Fibroblast of villous mesenchyme (primary cell): ENCODE data around the gene PBX1. TPM values are rescaled to one million over a fixed set of nuclear protein-coding genes. Genes with fewer than 3 reads are reported as not detected.

Source experiments
- DNase-seq: peaks from one replicate; pipeline ENCODE4 v3.0.0-alpha.2; 2010; ENCODE audit warnings: low read depth
- H3K4me3 ChIP-seq: 2 replicates; pipeline ENCODE4 v1.5.1; 2011; ENCODE audit warnings: low read depth, mild to moderate bottlenecking, low read length
- total RNA-seq: library from RNA; depleted of rRNA; stranded (reverse); fragments of >200 nt; gene quantifications from 2 replicates; pipeline ENCODE4 v1.2.3, GENCODE V29; 2012
- TF ChIP-seq, protein P1 (sequence below): IDR thresholded peaks from 2 replicates; pipeline ENCODE4 v1.5.1; 2012; ENCODE audit warnings: low read depth, mild to moderate bottlenecking, low read length; ENCODE audit not compliant: insufficient read depth

Gene PBX1
- total RNA-seq, 1 donor, result 67.4 TPM

DNA sequence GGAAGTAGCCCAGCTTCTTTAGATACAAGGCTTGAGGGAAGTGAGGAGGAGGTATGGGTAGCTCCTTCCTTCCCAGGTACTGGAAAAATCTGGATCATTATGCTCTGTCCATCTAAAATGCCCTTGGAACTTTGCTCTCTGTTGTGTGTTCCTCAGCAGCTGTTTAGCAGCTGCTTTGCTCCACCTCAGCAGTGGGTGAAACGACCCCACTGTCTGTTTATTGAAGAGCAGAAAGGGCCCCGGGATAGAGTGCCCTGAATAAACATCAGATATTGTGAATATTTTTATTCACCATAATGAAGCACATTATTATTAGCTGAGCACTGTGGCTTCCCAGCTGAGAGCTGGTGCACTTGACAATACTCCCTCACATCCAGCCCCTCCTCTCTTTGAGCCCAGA is 237.9 kb downstream of the PBX1 start:
- DNase-seq, result no peak
- no peak overlapping the region for H3K4me3 ChIP-seq
- TF ChIP-seq, protein P1, sequence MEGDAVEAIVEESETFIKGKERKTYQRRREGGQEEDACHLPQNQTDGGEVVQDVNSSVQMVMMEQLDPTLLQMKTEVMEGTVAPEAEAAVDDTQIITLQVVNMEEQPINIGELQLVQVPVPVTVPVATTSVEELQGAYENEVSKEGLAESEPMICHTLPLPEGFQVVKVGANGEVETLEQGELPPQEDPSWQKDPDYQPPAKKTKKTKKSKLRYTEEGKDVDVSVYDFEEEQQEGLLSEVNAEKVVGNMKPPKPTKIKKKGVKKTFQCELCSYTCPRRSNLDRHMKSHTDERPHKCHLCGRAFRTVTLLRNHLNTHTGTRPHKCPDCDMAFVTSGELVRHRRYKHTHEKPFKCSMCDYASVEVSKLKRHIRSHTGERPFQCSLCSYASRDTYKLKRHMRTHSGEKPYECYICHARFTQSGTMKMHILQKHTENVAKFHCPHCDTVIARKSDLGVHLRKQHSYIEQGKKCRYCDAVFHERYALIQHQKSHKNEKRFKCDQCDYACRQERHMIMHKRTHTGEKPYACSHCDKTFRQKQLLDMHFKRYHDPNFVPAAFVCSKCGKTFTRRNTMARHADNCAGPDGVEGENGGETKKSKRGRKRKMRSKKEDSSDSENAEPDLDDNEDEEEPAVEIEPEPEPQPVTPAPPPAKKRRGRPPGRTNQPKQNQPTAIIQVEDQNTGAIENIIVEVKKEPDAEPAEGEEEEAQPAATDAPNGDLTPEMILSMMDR, result no peak

DNA sequence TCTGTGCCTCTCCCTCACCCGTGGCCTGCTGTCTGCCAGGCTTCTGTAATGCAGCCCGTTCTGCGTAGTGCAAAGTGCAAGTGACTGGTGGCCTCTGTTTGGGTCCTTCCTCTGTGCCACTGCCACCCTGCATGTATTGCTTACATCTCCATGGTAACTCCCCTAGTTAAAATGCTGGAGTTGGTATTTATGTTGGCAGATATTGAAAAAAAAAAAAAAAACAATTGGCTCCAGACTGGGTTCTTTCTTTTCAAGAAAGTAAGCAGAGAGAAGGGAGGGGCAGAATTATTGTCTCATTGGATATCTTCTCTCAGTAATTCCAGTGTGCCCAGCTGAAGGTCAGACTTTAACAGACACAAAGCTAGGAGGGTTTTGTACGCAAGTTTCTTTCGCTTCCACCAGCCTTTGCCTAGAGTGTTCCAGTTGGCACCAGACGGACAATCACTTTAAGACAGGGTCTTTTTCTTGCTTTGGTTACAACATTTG is 242.3 kb downstream of the PBX1 start:
- TF ChIP-seq, protein P1, result no peak
- no peak overlapping the region for H3K4me3 ChIP-seq
- DNase-seq, result no peak

DNA sequence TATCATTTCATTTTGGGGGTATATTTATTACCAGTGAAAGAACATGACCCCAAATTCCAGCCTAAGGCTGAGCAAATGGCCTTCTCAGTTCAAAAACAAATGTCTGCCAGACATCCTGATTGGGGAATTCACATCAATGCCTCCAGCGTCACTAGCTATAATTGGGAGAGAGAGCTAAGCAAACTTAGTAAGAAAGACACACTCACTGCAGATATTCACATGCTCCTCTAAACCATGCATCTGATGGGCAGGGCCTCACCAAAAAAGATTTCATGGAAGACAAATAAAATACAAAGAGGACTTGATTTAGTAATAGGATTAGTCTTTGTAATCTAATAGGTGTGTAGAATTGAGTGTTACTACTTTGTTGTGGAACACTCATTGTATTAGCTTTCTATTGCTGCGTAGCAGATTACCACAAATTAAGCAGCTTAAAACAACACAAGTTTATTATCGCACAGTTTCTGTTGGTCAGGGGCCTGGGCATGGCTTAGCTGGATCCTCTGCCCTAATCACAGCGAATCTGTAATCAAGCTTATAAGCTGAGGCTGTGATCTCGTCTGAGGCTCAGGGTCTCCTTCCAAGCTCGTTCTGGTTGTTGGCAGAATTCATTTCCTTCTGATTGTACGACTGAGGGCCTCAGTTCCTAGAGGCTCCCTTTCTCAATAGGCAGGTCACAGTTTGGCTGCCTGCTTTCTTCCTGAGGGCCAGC is 243.0 kb downstream of the PBX1 start:
- DNase-seq, result no peak
- TF ChIP-seq, protein P1, result no peak
- no peak overlapping the region for H3K4me3 ChIP-seq

DNA sequence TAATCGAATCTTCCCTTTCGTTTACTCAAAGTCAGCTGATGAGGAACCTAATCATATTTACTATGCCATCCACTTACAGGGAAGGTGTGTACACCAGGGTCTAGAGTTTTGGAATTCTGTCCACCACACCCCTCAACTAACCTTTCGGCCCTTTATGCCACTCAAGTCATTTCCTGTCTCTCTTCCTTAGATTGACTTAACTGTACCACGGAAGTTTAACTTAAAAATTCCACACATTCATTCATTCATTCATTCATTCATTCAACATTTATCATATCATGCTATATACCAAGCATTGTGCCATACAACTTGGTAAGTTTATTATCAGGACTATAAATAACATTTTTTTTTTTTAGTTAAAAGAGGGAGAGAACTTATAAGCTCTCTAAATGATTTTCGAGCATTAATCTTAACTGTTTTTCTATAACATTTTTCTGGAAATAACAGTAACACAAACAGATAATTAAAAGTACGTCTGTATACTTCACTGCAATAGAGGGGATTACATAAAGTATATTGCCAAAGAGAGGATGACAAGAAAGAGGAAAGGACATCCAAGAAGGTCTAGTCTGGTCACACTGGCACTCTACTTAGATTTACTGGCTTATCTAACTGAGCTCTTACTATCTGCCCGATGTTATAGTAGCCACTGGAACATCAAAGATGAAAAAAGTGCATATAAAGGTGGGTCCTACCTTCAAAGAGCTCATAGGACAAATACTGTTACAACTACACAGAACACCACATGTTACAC is 243.7 kb downstream of the PBX1 start:
- no peak overlapping the region for H3K4me3 ChIP-seq
- DNase-seq, result no peak
- TF ChIP-seq, protein P1, result no peak

DNA sequence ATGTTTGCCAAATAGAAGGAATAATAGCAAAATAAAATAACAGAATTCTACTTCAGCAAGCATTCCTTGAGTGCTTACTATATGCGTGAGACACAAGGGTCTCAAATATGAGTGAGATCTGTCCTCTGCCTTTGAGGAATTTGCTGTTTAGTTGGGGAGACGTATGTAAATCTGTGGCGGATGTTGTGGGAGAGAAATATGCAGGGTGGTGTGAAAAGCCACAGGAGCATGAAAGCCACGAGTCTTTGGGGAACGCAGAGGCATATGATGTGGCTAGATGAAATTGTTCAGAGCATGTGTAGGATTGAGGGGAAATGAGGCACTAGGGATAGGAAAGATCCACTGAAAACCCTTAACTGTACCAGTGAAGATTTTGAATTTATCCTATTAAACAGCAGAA is 244.4 kb downstream of the PBX1 start:
- DNase-seq, result peak; percentile 37
- TF ChIP-seq, protein P1, result no peak

DNA sequence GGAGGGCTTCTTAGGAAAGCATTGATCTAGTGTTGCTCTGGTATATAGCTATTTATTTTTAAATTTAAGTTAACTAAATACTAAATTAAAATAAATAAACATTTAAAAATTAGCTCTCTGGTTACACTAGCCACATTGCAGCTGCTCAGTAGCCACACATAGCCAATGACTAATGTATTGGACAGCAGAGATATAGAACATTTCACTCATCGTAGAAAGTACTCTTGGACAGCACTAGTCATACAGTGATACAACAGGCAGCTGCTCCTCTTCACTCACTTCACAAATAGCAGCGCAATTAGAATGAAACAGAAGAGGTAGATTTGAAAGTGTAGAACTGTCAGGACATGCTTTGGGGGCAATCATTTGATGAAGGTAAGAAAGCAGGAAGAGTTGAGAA is 245.4 kb downstream of the PBX1 start:
- no peak for DNase-seq
- H3K4me3 ChIP-seq, result no peak overlapping the region
- TF ChIP-seq, protein P1, result no peak

More for the DNA sequence above, 244.4 kb downstream of the PBX1 start:
- no peak overlapping the region for H3K4me3 ChIP-seq

DNA sequence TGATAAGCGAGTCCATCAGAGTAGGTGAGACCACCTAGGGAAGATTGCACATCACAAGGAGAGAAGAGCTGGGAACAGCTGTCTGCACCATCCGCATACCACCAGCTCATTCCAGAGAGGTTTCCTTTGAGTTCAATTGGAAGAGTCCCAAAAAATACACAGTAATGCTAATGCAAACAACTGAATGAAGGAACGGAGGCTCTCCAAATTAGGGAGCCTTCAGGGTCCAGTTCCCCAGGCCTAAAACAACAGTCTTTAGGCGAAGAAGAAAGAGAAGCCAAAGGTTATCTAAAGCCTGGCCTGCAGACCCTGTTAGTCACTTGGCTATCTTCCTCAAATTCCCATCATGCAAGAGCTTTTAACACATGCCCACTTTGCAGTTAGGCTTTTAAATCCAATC is 246.4 kb downstream of the PBX1 start:
- DNase-seq, result peak; percentile 30
- TF ChIP-seq, protein P1, result no peak

More for the DNA sequence above, 246.4 kb downstream of the PBX1 start:
- H3K4me3 ChIP-seq, result no peak overlapping the region
